GM18870 (cell line): ENCODE data around the gene C11orf65.
"Not testable (repeated sequence)": the region's sequence is repeated elsewhere in the genome, so short reads cannot be mapped to it uniquely, and the experiment has no call there.

Experiments used
- ATAC-seq: cut with Tn5 transposase; IDR thresholded peaks from one replicate; pipeline ENCODE4 v1.9.1; 2021; ENCODE audit warnings: moderate library complexity; ENCODE audit not compliant: unreplicated experiment

C11orf65 gene

GRCh38 chr11:108373505-108373904 is 93.8 kb downstream of the C11orf65 start:
- not testable (repeated sequence) for ATAC-seq

GRCh38 chr11:108370990-108371389 is 96.3 kb downstream of the C11orf65 start:
- no peak for ATAC-seq

GRCh38 chr11:108370315-108370714 is 97.0 kb downstream of the C11orf65 start:
- no peak for ATAC-seq

- no peak for ATAC-seq
Measured at GRCh38 chr11:108369064-108369463, 98.3 kb downstream of the C11orf65 start.

DNA sequence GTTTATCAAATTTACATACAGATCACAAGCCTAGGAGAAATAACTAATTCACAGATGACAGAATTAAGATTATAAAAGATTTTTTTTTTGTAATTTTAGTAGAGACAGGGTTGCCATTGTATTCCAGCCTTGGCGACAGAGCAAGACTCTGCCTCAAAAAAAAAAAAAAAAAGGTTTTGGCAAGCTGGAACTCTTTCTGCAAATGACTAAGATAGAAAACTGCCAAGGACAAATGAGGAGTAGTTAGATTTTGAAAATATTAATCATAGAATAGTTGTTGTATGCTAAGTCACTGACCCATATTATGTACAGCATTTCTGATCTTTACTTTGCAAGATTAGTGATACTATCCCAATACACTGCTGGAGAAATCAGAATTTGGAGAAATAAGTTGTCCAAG is 99.2 kb downstream of the C11orf65 start:
- no peak for ATAC-seq

- ATAC-seq = no peak
Measured at GRCh38 chr11:108364159-108364558, 103.2 kb downstream of the C11orf65 start.

- no peak for ATAC-seq
Measured at GRCh38 chr11:108351468-108351867, 115.9 kb downstream of the C11orf65 start.

GRCh38 chr11:108346451-108346850 is 120.9 kb downstream of the C11orf65 start:
- ATAC-seq = no peak

DNA sequence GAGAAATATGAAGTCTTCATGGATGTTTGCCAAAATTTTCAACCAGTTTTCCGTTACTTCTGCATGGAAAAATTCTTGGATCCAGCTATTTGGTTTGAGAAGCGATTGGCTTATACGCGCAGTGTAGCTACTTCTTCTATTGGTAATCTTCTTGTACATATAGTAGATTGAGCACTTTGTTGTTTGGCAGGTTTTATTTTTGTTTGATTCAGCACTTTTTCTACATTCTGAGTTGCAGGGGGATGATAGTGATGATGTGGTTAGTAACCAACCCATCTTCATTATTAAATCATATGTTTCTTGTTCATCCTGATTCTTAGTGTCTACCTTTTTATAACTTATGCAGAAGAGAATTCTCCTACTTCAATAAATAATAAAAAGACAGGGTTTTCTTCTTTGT is 121.6 kb downstream of the C11orf65 start:
- ATAC-seq = no peak

GRCh38 chr11:108343714-108344113 is 123.6 kb downstream of the C11orf65 start:
- no peak for ATAC-seq

- no peak for ATAC-seq
Measured at GRCh38 chr11:108341654-108342053, 125.7 kb downstream of the C11orf65 start.

DNA sequence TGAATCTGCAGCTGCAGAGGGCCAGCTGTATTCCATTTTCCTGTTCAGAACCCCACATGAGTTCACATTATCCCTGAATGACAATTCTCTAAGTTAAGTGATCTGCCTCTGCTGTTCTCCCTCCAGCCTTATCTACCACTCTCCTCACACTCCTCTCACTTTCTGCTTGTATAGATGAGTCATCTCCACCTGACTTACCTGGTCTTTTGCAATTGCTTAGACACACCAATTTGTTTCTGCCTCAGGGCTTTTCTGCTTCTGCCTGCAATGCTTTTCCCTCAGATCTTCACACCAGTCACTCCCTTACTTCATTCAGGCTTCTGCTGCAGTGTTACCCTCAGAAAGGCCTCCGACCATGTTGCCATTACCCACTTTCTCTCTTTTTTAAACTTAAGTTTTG is 126.4 kb downstream of the C11orf65 start:
- no peak for ATAC-seq

DNA sequence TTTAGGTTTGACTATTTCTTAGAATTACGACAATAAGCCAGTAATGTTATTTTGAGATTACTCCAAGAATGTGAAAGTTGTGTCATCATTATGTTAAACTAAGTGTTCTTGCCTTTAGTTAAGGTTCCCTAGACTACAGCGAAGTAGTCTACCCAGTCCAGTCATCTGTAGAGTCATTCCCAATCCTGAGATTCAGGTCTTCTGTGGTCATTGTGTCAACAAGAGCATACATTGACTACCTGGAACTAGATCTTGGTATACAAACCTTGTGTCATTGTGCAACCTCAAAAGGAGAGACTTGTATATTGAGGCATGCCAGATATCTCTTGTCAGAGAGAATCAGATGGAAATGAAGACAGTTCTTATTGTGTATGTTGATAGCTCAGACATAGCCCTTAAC is 128.6 kb downstream of the C11orf65 start:
- ATAC-seq = no peak

GRCh38 chr11:108333403-108333899 is 133.9 kb downstream of the C11orf65 start:
- no peak for ATAC-seq
